GM12878 (cell line): ENCODE measurements around the gene KCTD16.

Source experiments
- ETV6 ChIP-seq, 2 experiments: fragments of 450-650 bp in 1 of 2; IDR thresholded peaks in 1 of 2; conservative IDR thresholded peaks in 1 of 2; 2 replicates each; pipeline ENCODE4 v1.6.1; 2014; ENCODE audit warnings: antibody characterized with exemption in 1 of 2, borderline replicate concordance in 1 of 2, low read depth in 1 of 2, mild to moderate bottlenecking in 1 of 2, moderate library complexity in 1 of 2
- NFYB ChIP-seq: IDR thresholded peaks from 2 replicates; pipeline ENCODE4 v1.6.1; 2011; ENCODE audit warnings: low read depth, mild to moderate bottlenecking, low read length, improper control_type of control experiment, moderate library complexity; ENCODE audit not compliant: insufficient read depth
- POLR2A ChIP-seq: IDR thresholded peaks from 2 replicates; pipeline ENCODE4 v1.6.1; 2011; ENCODE audit warnings: low read depth, mild to moderate bottlenecking, low read length
- SIN3A ChIP-seq: IDR thresholded peaks from 2 replicates; pipeline ENCODE4 v1.6.1; 2012; ENCODE audit warnings: low read depth, low read length, improper control_type of control experiment
- TAF1 ChIP-seq: IDR thresholded peaks from 2 replicates; pipeline ENCODE4 v1.6.1; 2011; ENCODE audit warnings: mild to moderate bottlenecking, low read depth, low read length, borderline replicate concordance
- TARDBP ChIP-seq: IDR thresholded peaks from 2 replicates; pipeline ENCODE4 v1.6.1; 2016; ENCODE audit warnings: borderline replicate concordance
- TF ChIP-seq, protein P1 (sequence below), 3 experiments: IDR thresholded peaks in 2 of 3; conservative IDR thresholded peaks in 1 of 3; 2 replicates each; pipeline ENCODE4 v1.5.1; 2011; ENCODE audit warnings: low read depth in 3 of 3, low read length in 3 of 3, mild to moderate bottlenecking in 3 of 3, control low read depth in 2 of 3, moderate library complexity in 2 of 3, inconsistent platforms in 1 of 3, mixed read lengths in 1 of 3; ENCODE audit not compliant: control insufficient read depth in 2 of 3, insufficient read depth in 1 of 3; ENCODE audit errors: extremely low read depth in 1 of 3
- TF ChIP-seq, protein P2 (sequence below): fragments of 450-650 bp; formaldehyde crosslinking; IDR thresholded peaks from 2 replicates; pipeline ENCODE4 v1.4.0; 2022; ENCODE audit warnings: mild to moderate bottlenecking, moderate library complexity
- TF ChIP-seq, protein P3 (sequence below): fragments of 450-650 bp; formaldehyde crosslinking; IDR thresholded peaks from 2 replicates; pipeline ENCODE4 v1.5.0; 2022; ENCODE audit warnings: mild to moderate bottlenecking, missing genetic modification characterization

DNA sequence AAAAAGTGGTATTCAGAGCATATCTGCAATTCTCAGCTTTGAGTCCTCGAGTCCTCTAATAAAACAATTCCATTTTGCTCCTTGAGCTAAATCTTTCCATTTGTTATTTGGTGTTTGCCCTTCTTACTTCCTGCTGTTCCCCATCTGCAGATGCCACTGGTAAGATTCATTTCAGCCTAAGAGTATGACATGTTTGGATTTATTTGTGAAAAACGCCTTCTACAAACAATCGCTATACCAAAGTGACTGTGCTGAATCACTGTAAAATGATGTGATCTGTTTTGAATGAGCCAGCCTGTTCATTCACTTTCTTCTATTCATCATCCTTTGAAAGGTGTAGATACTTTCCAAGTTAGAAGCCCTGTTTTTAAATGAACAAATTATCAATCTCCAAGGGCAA lies 27.7 kb downstream of the KCTD16 start:
- TF ChIP-seq, protein P1, sequence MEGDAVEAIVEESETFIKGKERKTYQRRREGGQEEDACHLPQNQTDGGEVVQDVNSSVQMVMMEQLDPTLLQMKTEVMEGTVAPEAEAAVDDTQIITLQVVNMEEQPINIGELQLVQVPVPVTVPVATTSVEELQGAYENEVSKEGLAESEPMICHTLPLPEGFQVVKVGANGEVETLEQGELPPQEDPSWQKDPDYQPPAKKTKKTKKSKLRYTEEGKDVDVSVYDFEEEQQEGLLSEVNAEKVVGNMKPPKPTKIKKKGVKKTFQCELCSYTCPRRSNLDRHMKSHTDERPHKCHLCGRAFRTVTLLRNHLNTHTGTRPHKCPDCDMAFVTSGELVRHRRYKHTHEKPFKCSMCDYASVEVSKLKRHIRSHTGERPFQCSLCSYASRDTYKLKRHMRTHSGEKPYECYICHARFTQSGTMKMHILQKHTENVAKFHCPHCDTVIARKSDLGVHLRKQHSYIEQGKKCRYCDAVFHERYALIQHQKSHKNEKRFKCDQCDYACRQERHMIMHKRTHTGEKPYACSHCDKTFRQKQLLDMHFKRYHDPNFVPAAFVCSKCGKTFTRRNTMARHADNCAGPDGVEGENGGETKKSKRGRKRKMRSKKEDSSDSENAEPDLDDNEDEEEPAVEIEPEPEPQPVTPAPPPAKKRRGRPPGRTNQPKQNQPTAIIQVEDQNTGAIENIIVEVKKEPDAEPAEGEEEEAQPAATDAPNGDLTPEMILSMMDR (IDR thresholded peaks at IDR 0.05 in 2 of 3, conservative IDR thresholded peaks at IDR 0.05 in 1 of 3; ENCODE audit: control insufficient read depth in 2 of 3, extremely low read depth in 1 of 3, insufficient read depth in 1 of 3, low read depth in 3 of 3, low read length in 3 of 3): no peak
- TF ChIP-seq NFYB: no peak
- no peak for TF ChIP-seq POLR2A
- no peak for TF ChIP-seq SIN3A
- TF ChIP-seq, protein P2, sequence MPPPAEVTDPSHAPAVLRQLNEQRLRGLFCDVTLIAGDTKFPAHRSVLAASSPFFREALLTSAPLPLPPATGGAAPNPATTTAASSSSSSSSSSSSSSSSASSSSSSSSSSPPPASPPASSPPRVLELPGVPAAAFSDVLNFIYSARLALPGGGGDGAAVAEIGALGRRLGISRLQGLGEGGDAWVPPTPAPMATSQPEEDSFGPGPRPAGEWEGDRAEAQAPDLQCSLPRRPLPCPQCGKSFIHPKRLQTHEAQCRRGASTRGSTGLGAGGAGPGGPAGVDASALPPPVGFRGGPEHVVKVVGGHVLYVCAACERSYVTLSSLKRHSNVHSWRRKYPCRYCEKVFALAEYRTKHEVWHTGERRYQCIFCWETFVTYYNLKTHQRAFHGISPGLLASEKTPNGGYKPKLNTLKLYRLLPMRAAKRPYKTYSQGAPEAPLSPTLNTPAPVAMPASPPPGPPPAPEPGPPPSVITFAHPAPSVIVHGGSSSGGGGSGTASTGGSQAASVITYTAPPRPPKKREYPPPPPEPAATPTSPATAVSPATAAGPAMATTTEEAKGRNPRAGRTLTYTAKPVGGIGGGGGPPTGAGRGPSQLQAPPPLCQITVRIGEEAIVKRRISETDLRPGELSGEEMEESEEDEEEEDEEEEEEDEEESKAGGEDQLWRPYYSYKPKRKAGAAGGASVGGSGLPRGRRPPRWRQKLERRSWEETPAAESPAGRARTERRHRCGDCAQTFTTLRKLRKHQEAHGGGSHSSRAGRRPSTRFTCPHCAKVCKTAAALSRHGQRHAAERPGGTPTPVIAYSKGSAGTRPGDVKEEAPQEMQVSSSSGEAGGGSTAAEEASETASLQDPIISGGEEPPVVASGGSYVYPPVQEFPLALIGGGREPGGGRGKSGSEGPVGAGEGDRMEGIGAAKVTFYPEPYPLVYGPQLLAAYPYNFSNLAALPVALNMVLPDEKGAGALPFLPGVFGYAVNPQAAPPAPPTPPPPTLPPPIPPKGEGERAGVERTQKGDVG (CRISPR knock-in tag): no peak
- TF ChIP-seq ETV6 (conservative IDR thresholded peaks at IDR 0.05 in 1 of 2, IDR thresholded peaks at IDR 0.05 in 1 of 2; ENCODE audit: borderline replicate concordance in 1 of 2, low read depth in 1 of 2): no peak
- TF ChIP-seq, protein P3, sequence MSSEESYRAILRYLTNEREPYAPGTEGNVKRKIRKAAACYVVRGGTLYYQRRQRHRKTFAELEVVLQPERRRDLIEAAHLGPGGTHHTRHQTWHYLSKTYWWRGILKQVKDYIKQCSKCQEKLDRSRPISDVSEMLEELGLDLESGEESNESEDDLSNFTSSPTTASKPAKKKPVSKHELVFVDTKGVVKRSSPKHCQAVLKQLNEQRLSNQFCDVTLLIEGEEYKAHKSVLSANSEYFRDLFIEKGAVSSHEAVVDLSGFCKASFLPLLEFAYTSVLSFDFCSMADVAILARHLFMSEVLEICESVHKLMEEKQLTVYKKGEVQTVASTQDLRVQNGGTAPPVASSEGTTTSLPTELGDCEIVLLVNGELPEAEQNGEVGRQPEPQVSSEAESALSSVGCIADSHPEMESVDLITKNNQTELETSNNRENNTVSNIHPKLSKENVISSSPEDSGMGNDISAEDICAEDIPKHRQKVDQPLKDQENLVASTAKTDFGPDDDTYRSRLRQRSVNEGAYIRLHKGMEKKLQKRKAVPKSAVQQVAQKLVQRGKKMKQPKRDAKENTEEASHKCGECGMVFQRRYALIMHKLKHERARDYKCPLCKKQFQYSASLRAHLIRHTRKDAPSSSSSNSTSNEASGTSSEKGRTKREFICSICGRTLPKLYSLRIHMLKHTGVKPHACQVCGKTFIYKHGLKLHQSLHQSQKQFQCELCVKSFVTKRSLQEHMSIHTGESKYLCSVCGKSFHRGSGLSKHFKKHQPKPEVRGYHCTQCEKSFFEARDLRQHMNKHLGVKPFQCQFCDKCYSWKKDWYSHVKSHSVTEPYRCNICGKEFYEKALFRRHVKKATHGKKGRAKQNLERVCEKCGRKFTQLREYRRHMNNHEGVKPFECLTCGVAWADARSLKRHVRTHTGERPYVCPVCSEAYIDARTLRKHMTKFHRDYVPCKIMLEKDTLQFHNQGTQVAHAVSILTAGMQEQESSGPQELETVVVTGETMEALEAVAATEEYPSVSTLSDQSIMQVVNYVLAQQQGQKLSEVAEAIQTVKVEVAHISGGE (CRISPR knock-in tag): no peak
- no peak for TF ChIP-seq TAF1
- no peak for TF ChIP-seq TARDBP
